ENCODE data around the gene TRAF4. TPM values are rescaled to one million over a fixed set of nuclear protein-coding genes. Genes with fewer than 3 reads are reported as not detected.

Gene TRAF4
- total RNA-seq, 1 experiment from 2014 or later, result 126 TPM

GRCh38 chr17:28726627-28727491, 17.0 kb upstream of the TRAF4 start:
- peaks cover 27% of the 10 kb centered on the region for H3K4me1 Mint-ChIP-seq (ENCODE audit: insufficient read depth, unreplicated experiment)
- H3K27ac Mint-ChIP-seq (ENCODE audit: low read depth, unreplicated experiment), result peak overlapping the region; percentile 99
- no TSS peak for BruUV-seq (replicated peaks)
- TF ChIP-seq CTCF (IDR thresholded peaks at IDR 0.05; ENCODE audit: unreplicated experiment), result peak; percentile 99
- DNase-seq (ENCODE audit: unreplicated experiment), result peak; percentile 97
- peak overlapping the region; percentile 91 for H3K4me3 Mint-ChIP-seq (ENCODE audit: unreplicated experiment)
- CTCF ChIA-PET, result interaction anchor here (0.5 to 9.2 kb wide), 39 partner anchors 9 to 904 kb away, joined by 3 to 365 read pairs (median 4); partner anchors contain the start of genes FAM222B, FLOT2 and TRAF4
- intact Hi-C loops (cut with micrococcal nuclease), result loop anchor here (1.0 to 2.0 kb wide), 4 partner anchors 23 to 225 kb away; partner anchors contain the start of gene DHRS13
- H3K36me3 Mint-ChIP-seq (ENCODE audit: insufficient read depth, unreplicated experiment), result peaks cover 53% of the 10 kb centered on the region
- POLR2A ChIA-PET, result interaction anchor here (0.6 to 18.0 kb wide), 34 partner anchors 7 to 865 kb away, joined by 3 to 1135 read pairs (median 6); partner anchors contain the start of genes BLTP2, DHRS13, FAM222B and FLOT2
- H3K27me3 Mint-ChIP-seq (ENCODE audit: insufficient read depth, unreplicated experiment), result no peaks in the 10 kb centered on the region
- H3K9me3 Mint-ChIP-seq (ENCODE audit: unreplicated experiment), result no peaks in the 10 kb centered on the region

- TSS peak; percentile 29 for BruUV-seq (replicated peaks)
- peaks cover 32% of the 10 kb centered on the region for H3K4me1 Mint-ChIP-seq (ENCODE audit: insufficient read depth, unreplicated experiment)
Observed at GRCh38 chr17:28728364-28729200, 15.2 kb upstream of the TRAF4 start, which contains the start of gene NEK8. Gene NEK8 (plus strand): TSS chr17:28728788. CDS start chr17:28728814, 26 bp downstream.

GRCh38 chr17:28729950-28730330, 13.9 kb upstream of the TRAF4 start:
- Mint-ChIP-seq H3K4me3 (ENCODE audit: unreplicated experiment) (no peak overlapping the region), H3K4me1 (ENCODE audit: insufficient read depth, unreplicated experiment) (peaks cover 23% of the 10 kb centered on the region), H3K36me3 (ENCODE audit: insufficient read depth, unreplicated experiment) (peaks cover 28% of the 10 kb centered on the region), H3K27me3 (ENCODE audit: insufficient read depth, unreplicated experiment) (no peaks in the 10 kb centered on the region), H3K27ac (ENCODE audit: low read depth, unreplicated experiment) (peak overlapping the region; percentile 99), H3K9me3 (ENCODE audit: unreplicated experiment) (no peaks in the 10 kb centered on the region)
- intact Hi-C loops (cut with micrococcal nuclease), result loop anchor here (1.0 kb wide), 1 partner anchor 13 kb away; no protein-coding TSS in a partner anchor
- ChIA-PET POLR2A (interaction anchor here (0.8 to 18.0 kb wide), 5 partner anchors 11 to 329 kb away, joined by 3 to 1135 read pairs (median 73); partner anchors contain the start of genes FLOT2, PHF12, RPL23A and TRAF4), CTCF (interaction anchor here (0.6 to 9.2 kb wide), 2 partner anchors 18 to 60 kb away, joined by 4 to 365 read pairs; partner anchors contain the start of gene TRAF4)
- DNase-seq (ENCODE audit: unreplicated experiment), result no peak
- TF ChIP-seq CTCF (IDR thresholded peaks at IDR 0.05; ENCODE audit: unreplicated experiment), result no peak
- BruUV-seq (replicated peaks), result no TSS peak

More at GRCh38 chr17:28728364-28729200, 15.2 kb upstream of the TRAF4 start, which contains the start of gene NEK8:
- peak; percentile 98 for DNase-seq (ENCODE audit: unreplicated experiment)
- Mint-ChIP-seq H3K27me3 (ENCODE audit: insufficient read depth, unreplicated experiment) (no peaks in the 10 kb centered on the region), H3K36me3 (ENCODE audit: insufficient read depth, unreplicated experiment) (peaks cover 36% of the 10 kb centered on the region), H3K4me3 (ENCODE audit: unreplicated experiment) (peak within 1 kb of the TSS; percentile 91), H3K9me3 (ENCODE audit: unreplicated experiment) (no peaks in the 10 kb centered on the region), H3K27ac (ENCODE audit: low read depth, unreplicated experiment) (peak within 1 kb of the TSS; percentile 99)
- CTCF ChIA-PET, result interaction anchor here (0.6 to 9.2 kb wide), 9 partner anchors 12 to 230 kb away, joined by 3 to 365 read pairs (median 6); partner anchors contain the start of genes FAM222B and TRAF4
- TF ChIP-seq CTCF (IDR thresholded peaks at IDR 0.05; ENCODE audit: unreplicated experiment), result no peak
- intact Hi-C loops (cut with micrococcal nuclease), result loop anchor here (1.0 kb wide), 1 partner anchor 15 kb away; no protein-coding TSS in a partner anchor
- POLR2A ChIA-PET, result interaction anchor here (0.6 to 18.0 kb wide), 20 partner anchors 9 to 1693 kb away, joined by 3 to 1135 read pairs (median 10); partner anchors contain the start of genes DHRS13, FAM222B, FLOT2 and PHF12

Measured in MCF 10A (cell line).